GM06990 (cell line): Measurements from ENCODE around the gene NIPAL3.

ENCODE experiments used
- DNase-seq: peaks from one replicate; pipeline ENCODE4 v3.0.0-alpha.2; 2011; ENCODE audit not compliant: insufficient read length; ENCODE audit errors: extremely low read depth
- H3K27me3 ChIP-seq: replicated peaks from 2 replicates; pipeline ENCODE4 v1.6.0; 2011; ENCODE audit warnings: low read length; ENCODE audit not compliant: control insufficient read depth, insufficient read depth
- H3K36me3 ChIP-seq: 2 replicates; pipeline ENCODE4 v1.5.1; 2011; ENCODE audit warnings: low read length; ENCODE audit not compliant: control insufficient read depth, insufficient read depth
- H3K4me3 ChIP-seq: replicated peaks from 2 replicates; pipeline ENCODE4 v1.5.1; 2011; ENCODE audit warnings: low read depth, mild to moderate bottlenecking, control low read depth, low read length
- TF ChIP-seq, protein P1 (sequence below): IDR thresholded peaks from 2 replicates; pipeline ENCODE4 v1.5.1; 2011; ENCODE audit warnings: low read length, control low read depth, mild to moderate bottlenecking, inconsistent platforms; ENCODE audit not compliant: insufficient read depth, poor library complexity, severe bottlenecking

NIPAL3 gene

DNA sequence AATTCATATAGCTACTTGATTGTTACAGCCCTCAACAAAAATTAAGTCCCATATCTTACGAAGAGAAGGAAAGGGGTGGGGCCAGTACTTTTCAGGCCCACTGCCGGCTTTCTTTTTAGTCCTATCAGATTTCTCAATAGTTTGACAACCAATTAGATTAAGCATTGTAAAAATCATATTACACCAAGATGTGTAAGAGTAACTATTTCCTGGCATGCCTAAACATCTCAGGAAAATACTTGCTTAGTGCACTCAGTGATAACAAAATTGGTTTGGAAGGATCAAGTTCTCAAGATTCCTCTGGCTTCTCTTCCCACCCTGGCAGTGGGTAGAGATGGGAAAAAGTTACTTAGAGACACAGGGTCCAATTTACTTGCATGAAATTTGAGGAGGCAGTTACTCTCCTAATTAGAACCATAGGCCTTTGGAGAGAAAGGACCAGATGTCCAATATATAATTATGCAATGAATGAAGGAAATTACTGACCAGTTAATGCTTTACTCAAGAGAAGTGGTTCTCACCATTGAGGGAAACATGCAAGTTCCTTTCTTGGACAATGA, 32.1 kb upstream of the NIPAL3 start:
- Histone ChIP-seq H3K27me3 (no peaks in the 10 kb centered on the region), H3K4me3 (no peak overlapping the region), H3K36me3 (0 out of 2 replicates have a peak, but pooled peaks cover 1% of the 10 kb centered on the region)
- no peak for DNase-seq
- TF ChIP-seq, protein P1, sequence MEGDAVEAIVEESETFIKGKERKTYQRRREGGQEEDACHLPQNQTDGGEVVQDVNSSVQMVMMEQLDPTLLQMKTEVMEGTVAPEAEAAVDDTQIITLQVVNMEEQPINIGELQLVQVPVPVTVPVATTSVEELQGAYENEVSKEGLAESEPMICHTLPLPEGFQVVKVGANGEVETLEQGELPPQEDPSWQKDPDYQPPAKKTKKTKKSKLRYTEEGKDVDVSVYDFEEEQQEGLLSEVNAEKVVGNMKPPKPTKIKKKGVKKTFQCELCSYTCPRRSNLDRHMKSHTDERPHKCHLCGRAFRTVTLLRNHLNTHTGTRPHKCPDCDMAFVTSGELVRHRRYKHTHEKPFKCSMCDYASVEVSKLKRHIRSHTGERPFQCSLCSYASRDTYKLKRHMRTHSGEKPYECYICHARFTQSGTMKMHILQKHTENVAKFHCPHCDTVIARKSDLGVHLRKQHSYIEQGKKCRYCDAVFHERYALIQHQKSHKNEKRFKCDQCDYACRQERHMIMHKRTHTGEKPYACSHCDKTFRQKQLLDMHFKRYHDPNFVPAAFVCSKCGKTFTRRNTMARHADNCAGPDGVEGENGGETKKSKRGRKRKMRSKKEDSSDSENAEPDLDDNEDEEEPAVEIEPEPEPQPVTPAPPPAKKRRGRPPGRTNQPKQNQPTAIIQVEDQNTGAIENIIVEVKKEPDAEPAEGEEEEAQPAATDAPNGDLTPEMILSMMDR = no peak

DNA sequence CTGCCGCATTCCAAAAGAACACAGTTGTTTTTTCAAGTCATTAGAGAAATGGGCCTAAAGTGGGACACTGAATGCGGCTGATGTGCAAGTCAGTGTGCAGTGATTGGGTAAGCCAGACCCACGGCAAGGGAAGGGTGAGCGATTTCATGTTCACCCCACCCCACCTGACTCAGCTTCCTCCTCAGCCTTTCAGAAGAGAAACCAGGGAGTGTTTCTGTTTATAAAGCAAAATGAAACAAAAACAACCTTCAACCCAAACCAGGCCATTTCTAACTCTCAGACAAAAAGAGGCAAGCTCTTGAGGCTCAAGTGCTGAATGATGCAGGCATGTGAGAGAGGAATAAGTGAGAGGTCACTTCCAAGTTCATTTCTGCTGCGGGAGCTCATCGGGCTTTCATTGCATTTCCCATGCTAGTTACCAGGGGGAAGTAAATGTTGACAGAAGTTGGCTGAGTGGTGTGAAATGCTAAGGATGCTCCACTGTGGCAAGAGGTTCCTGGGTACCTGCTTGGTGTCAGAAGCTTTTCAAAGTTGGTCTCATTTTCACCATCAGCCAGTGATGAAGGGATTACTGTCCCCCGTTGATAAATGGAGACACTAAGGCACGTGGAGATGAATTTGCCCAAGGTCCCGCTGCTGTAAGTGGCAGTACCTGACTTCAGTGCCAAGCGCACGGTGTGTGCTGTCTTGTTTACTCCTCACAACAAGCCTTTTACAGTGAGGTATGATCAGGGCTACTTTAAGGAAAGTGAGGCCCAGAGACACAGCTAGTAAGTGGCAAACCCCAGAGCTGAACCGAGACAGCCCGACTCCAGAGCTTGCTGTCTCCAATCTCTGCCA, 31.1 kb upstream of the NIPAL3 start:
- H3K27me3 ChIP-seq = no peaks in the 10 kb centered on the region
- TF ChIP-seq, protein P1 = no peak
- DNase-seq = no peak
- no peak overlapping the region for H3K4me3 ChIP-seq
- H3K36me3 ChIP-seq = 0 out of 2 replicates have a peak, but pooled peaks cover 1% of the 10 kb centered on the region

DNA sequence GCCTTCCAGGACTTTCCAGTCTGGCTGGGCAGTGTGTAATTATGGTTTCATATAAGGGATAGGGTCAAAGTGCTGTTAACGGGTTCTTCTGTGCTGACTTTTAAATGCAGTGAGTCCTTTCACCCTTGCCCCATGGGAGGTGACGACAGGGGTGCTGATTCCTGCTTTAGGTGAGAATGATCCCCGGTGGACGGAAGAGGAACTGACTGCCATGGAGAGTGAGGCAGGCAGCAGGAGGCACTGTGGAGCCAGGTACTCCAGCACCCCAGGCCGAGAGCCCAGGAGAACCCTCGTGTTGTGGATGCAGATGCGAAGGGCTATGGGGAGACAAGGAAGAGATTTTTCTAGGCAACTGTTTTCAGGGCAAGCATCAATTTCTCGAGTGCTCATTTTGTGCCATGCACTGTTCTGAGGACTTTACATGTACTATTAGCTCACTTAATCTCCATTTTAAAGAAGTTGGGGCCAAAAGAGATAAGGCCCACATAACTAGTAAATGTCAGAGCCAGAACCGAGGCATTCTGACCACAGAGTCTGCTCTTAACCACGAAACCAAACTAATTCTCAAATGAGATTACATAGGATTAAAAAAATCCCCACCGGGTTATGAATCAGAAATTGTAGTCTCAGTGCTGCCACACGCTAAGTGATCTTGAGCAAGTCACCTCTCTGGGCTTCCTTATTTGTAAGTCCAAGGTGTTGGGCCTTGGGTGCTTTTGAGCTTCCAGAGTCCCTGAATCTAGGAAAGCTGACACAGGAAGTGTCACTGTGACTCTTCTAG, 30.3 kb upstream of the NIPAL3 start:
- peak; percentile 26 for DNase-seq
- TF ChIP-seq, protein P1 = peak; percentile 76
- 0 out of 2 replicates have a peak, but pooled peaks cover 1% of the 10 kb centered on the region for H3K36me3 ChIP-seq
- no peaks in the 10 kb centered on the region for H3K27me3 ChIP-seq
- H3K4me3 ChIP-seq = no peak overlapping the region

DNA sequence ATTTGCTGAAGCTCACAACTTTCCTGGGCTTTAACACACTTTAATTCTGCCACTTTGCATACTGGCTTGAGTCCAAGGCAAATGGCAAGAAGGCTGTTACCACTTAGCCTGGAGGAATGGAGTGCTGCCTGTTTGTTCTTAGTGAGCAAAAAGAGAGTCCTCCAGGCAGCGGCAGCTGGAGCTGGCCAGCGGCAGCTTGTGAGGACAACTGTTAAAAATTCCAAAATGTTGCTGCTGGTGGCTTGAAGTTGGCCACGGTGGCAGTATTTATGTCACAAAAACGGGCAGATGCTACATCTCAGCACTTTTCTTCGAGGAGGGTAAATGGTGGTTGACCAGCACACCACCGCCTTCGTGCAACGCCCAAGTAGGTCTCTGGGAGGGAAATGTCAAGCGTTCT, 29.4 kb upstream of the NIPAL3 start:
- no peak overlapping the region for H3K4me3 ChIP-seq
- DNase-seq = no peak
- H3K36me3 ChIP-seq = 0 out of 2 replicates have a peak, but pooled peaks cover 1% of the 10 kb centered on the region
- TF ChIP-seq, protein P1 = no peak
- no peaks in the 10 kb centered on the region for H3K27me3 ChIP-seq

DNA sequence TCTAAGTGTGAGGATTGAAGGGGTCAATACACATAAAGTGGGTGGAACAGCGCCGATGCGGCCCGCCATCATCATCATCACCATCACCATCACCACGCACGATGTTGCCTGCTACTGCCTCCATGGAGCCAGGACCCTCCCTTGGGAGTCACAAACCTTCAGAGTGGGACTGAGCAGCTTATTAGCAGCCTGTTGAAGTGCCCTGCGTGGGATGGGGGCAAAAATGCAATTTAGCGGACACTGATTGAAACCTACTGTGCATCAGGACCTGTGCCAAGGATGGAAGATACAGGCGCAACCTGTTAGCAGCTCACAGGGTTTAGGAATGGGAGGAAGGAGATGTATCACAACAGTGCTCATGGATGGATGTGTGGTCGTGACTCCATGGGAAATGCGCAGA, 28.7 kb upstream of the NIPAL3 start:
- Histone ChIP-seq H3K27me3 (no peaks in the 10 kb centered on the region), H3K4me3 (no peak overlapping the region), H3K36me3 (0 out of 2 replicates have a peak, but pooled peaks cover 1% of the 10 kb centered on the region)
- TF ChIP-seq, protein P1 = no peak
- DNase-seq = no peak
